WTC11 (cell line): ENCODE results near the gene FTCDNL1. TPM values are rescaled to one million over a fixed set of nuclear protein-coding genes. Genes with fewer than 3 reads are reported as not detected.

Experiments
- ATAC-seq: fragments of 200-7000 bp; cut with Tn5 transposase; 2 replicates; pipeline ENCODE4 v1.10.0; 2021; ENCODE audit warnings: mild to moderate bottlenecking, moderate library complexity
- CTCF ChIA-PET: fragments of 300-600 bp; sonication (Branson Sonifier 250); formaldehyde crosslinking; loops from one replicate; lab custom pipeline; 2021; ENCODE audit warnings: antibody characterized with exemption; lab: Charles Lee
- POLR2A ChIA-PET: fragments of 350-600 bp; sonication (Branson Sonifier 250); formaldehyde crosslinking; loops from one replicate; lab custom pipeline; 2021; ENCODE audit warnings: antibody characterized with exemption; lab: Charles Lee
- DNase-seq: peaks from one replicate; pipeline ENCODE4 v3.0.0; 2021; ENCODE audit warnings: low spot score
- H3K27ac Mint-ChIP-seq: 2 replicates; pipeline ENCODE4 v1.8.0; 2021; ENCODE audit warnings: mixed read lengths
- H3K27me3 Mint-ChIP-seq: 2 replicates; pipeline ENCODE4 v1.8.0; 2021; ENCODE audit warnings: low read depth, mild to moderate bottlenecking, moderate library complexity, mixed read lengths
- H3K36me3 Mint-ChIP-seq: 2 replicates; pipeline ENCODE4 v1.8.0; 2021; ENCODE audit warnings: mixed read lengths
- H3K4me1 Mint-ChIP-seq: 2 replicates; pipeline ENCODE4 v1.8.0; 2022; ENCODE audit warnings: mixed read lengths
- H3K4me3 Mint-ChIP-seq: 2 replicates; pipeline ENCODE4 v1.8.0; 2021; ENCODE audit warnings: mild to moderate bottlenecking, moderate library complexity, mixed read lengths
- H3K9me3 Mint-ChIP-seq: 2 replicates; pipeline ENCODE4 v1.8.0; 2021; ENCODE audit warnings: mixed read lengths
- CREB1 ChIP-seq: sonication (generic); formaldehyde crosslinking; IDR thresholded peaks from 2 replicates; pipeline ENCODE4 v1.8.0; 2023; ENCODE audit warnings: mild to moderate bottlenecking, missing genetic modification reagents
- ETV6 ChIP-seq: sonication (generic); formaldehyde crosslinking; IDR thresholded peaks from 2 replicates; pipeline ENCODE4 v1.8.1; 2022; ENCODE audit warnings: mild to moderate bottlenecking, missing genetic modification reagents
- FOXJ3 ChIP-seq: sonication (generic); formaldehyde crosslinking; IDR thresholded peaks from 2 replicates; pipeline ENCODE4 v1.9.0; 2021; ENCODE audit warnings: missing genetic modification reagents, mild to moderate bottlenecking, borderline replicate concordance
- GABPB1 ChIP-seq: sonication (generic); formaldehyde crosslinking; IDR thresholded peaks from 2 replicates; pipeline ENCODE4 v1.8.1; 2023; ENCODE audit warnings: mild to moderate bottlenecking, missing genetic modification reagents
- IRF2 ChIP-seq: sonication (generic); formaldehyde crosslinking; IDR thresholded peaks from 2 replicates; pipeline ENCODE4 v1.8.0; 2022; ENCODE audit warnings: low read depth, missing genetic modification reagents, borderline replicate concordance
- JAZF1 ChIP-seq: fragments of 250-450 bp; sonication (Bioruptor Pico); IDR thresholded peaks from 2 replicates; pipeline ENCODE4 v1.9.0; 2021; ENCODE audit warnings: moderate library complexity, mild to moderate bottlenecking, inconsistent platforms
- JUN ChIP-seq: sonication (generic); formaldehyde crosslinking; IDR thresholded peaks from 2 replicates; pipeline ENCODE4 v1.8.0; 2023; ENCODE audit warnings: mild to moderate bottlenecking, missing genetic modification reagents
- MYBL2 ChIP-seq: sonication (generic); formaldehyde crosslinking; IDR thresholded peaks from 2 replicates; pipeline ENCODE4 v1.8.1; 2023; ENCODE audit warnings: mild to moderate bottlenecking, moderate library complexity, missing genetic modification reagents
- NR3C1 ChIP-seq: sonication (generic); formaldehyde crosslinking; conservative IDR thresholded peaks from 2 replicates; pipeline ENCODE4 v1.8.1; 2023; ENCODE audit warnings: low read depth, mild to moderate bottlenecking, missing genetic modification reagents
- SOX15 ChIP-seq: fragments of 250-450 bp; sonication (Bioruptor Pico); IDR thresholded peaks from 2 replicates; pipeline ENCODE4 v1.9.0; 2021; ENCODE audit warnings: mild to moderate bottlenecking
- TEAD4 ChIP-seq: sonication (generic); formaldehyde crosslinking; IDR thresholded peaks from 2 replicates; pipeline ENCODE4 v1.8.0; 2022; ENCODE audit warnings: mild to moderate bottlenecking, missing genetic modification reagents
- ZNF263 ChIP-seq: sonication (generic); formaldehyde crosslinking; IDR thresholded peaks from 2 replicates; pipeline ENCODE4 v1.8.1; 2022; ENCODE audit warnings: low read depth, mild to moderate bottlenecking, moderate library complexity, missing genetic modification reagents
- ZNF416 ChIP-seq: fragments of 250-450 bp; sonication (Bioruptor Pico); IDR thresholded peaks from 2 replicates; pipeline ENCODE4 v1.9.0; 2021; ENCODE audit warnings: mild to moderate bottlenecking, inconsistent platforms
- total RNA-seq: library from RNA; stranded (reverse); gene quantifications from 3 replicates; pipeline ENCODE4 v1.2.3, GENCODE V29; 2021
- TF ChIP-seq, protein P1 (sequence below): fragments of 250-450 bp; sonication (Bioruptor Pico); IDR thresholded peaks from 2 replicates; pipeline ENCODE4 v1.8.0; 2021; ENCODE audit warnings: mild to moderate bottlenecking
- TF ChIP-seq, protein P2 (sequence below): fragments of 250-450 bp; sonication (Bioruptor Pico); IDR thresholded peaks from 2 replicates; pipeline ENCODE4 v1.9.0; 2021; ENCODE audit warnings: mild to moderate bottlenecking
- TF ChIP-seq, protein P3 (sequence below): sonication (generic); formaldehyde crosslinking; conservative IDR thresholded peaks from 2 replicates; pipeline ENCODE4 v1.8.1; 2023; ENCODE audit warnings: mild to moderate bottlenecking, low read depth, missing genetic modification reagents, moderate library complexity
- TF ChIP-seq, protein P4 (sequence below): sonication (generic); formaldehyde crosslinking; IDR thresholded peaks from 2 replicates; pipeline ENCODE4 v1.8.0; 2022; ENCODE audit warnings: mild to moderate bottlenecking, missing genetic modification reagents
- TF ChIP-seq, protein P5 (sequence below): sonication (generic); formaldehyde crosslinking; IDR thresholded peaks from 2 replicates; pipeline ENCODE4 v1.8.1; 2023; ENCODE audit warnings: mild to moderate bottlenecking, missing genetic modification reagents, borderline replicate concordance
- TF ChIP-seq, protein P6 (sequence below): sonication (generic); formaldehyde crosslinking; IDR thresholded peaks from 2 replicates; pipeline ENCODE4 v1.8.1; 2023; ENCODE audit warnings: mild to moderate bottlenecking, missing genetic modification reagents, moderate library complexity
- TF ChIP-seq, protein P7 (sequence below): fragments of 250-450 bp; sonication (Bioruptor Pico); IDR thresholded peaks from 2 replicates; pipeline ENCODE4 v2.1.2; 2022; ENCODE audit warnings: mild to moderate bottlenecking, moderate library complexity
- TF ChIP-seq, protein P8 (sequence below): fragments of 250-450 bp; sonication (Bioruptor Pico); IDR thresholded peaks from 2 replicates; pipeline ENCODE4 v1.9.0; 2021; ENCODE audit warnings: mild to moderate bottlenecking

The FTCDNL1 gene
- total RNA-seq, 1 experiment from 2014 or later: 0.85 TPM

DNA sequence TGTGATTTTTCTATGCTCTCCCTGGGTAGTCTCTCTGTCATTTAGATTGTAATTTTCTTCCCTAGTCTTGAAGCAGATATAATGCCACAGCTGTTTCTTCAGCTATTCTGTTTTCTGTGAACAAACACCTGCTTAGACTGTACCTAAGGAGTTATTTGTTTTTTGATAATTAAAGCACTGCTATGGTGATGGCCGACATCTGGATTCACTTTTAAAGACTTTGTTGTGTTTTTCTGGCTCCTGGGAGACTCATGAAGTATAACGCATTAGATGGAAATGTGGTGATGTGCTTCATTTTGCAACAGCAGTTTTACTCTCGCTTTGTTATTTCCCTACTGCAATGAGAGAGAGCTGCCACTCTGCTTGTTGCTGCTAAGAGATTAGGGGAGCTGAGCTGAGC, 44.4 kb upstream of the FTCDNL1 start (continued):
- TF ChIP-seq IRF2 (CRISPR knock-in tag) (no peak), ZNF263 (CRISPR knock-in tag) (no peak), SOX15 (CRISPR knock-in tag) (no peak), MYBL2 (no peak), CREB1 (no peak), JAZF1 (no peak)
- TF ChIP-seq, protein P1, sequence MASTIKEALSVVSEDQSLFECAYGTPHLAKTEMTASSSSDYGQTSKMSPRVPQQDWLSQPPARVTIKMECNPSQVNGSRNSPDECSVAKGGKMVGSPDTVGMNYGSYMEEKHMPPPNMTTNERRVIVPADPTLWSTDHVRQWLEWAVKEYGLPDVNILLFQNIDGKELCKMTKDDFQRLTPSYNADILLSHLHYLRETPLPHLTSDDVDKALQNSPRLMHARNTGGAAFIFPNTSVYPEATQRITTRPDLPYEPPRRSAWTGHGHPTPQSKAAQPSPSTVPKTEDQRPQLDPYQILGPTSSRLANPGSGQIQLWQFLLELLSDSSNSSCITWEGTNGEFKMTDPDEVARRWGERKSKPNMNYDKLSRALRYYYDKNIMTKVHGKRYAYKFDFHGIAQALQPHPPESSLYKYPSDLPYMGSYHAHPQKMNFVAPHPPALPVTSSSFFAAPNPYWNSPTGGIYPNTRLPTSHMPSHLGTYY (CRISPR knock-in tag): no peak
- TF ChIP-seq, protein P2, sequence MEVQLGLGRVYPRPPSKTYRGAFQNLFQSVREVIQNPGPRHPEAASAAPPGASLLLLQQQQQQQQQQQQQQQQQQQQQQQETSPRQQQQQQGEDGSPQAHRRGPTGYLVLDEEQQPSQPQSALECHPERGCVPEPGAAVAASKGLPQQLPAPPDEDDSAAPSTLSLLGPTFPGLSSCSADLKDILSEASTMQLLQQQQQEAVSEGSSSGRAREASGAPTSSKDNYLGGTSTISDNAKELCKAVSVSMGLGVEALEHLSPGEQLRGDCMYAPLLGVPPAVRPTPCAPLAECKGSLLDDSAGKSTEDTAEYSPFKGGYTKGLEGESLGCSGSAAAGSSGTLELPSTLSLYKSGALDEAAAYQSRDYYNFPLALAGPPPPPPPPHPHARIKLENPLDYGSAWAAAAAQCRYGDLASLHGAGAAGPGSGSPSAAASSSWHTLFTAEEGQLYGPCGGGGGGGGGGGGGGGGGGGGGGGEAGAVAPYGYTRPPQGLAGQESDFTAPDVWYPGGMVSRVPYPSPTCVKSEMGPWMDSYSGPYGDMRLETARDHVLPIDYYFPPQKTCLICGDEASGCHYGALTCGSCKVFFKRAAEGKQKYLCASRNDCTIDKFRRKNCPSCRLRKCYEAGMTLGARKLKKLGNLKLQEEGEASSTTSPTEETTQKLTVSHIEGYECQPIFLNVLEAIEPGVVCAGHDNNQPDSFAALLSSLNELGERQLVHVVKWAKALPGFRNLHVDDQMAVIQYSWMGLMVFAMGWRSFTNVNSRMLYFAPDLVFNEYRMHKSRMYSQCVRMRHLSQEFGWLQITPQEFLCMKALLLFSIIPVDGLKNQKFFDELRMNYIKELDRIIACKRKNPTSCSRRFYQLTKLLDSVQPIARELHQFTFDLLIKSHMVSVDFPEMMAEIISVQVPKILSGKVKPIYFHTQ (CRISPR knock-in tag): no peak
- TF ChIP-seq, protein P3, sequence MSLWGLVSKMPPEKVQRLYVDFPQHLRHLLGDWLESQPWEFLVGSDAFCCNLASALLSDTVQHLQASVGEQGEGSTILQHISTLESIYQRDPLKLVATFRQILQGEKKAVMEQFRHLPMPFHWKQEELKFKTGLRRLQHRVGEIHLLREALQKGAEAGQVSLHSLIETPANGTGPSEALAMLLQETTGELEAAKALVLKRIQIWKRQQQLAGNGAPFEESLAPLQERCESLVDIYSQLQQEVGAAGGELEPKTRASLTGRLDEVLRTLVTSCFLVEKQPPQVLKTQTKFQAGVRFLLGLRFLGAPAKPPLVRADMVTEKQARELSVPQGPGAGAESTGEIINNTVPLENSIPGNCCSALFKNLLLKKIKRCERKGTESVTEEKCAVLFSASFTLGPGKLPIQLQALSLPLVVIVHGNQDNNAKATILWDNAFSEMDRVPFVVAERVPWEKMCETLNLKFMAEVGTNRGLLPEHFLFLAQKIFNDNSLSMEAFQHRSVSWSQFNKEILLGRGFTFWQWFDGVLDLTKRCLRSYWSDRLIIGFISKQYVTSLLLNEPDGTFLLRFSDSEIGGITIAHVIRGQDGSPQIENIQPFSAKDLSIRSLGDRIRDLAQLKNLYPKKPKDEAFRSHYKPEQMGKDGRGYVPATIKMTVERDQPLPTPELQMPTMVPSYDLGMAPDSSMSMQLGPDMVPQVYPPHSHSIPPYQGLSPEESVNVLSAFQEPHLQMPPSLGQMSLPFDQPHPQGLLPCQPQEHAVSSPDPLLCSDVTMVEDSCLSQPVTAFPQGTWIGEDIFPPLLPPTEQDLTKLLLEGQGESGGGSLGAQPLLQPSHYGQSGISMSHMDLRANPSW (CRISPR knock-in tag): no peak

DNA sequence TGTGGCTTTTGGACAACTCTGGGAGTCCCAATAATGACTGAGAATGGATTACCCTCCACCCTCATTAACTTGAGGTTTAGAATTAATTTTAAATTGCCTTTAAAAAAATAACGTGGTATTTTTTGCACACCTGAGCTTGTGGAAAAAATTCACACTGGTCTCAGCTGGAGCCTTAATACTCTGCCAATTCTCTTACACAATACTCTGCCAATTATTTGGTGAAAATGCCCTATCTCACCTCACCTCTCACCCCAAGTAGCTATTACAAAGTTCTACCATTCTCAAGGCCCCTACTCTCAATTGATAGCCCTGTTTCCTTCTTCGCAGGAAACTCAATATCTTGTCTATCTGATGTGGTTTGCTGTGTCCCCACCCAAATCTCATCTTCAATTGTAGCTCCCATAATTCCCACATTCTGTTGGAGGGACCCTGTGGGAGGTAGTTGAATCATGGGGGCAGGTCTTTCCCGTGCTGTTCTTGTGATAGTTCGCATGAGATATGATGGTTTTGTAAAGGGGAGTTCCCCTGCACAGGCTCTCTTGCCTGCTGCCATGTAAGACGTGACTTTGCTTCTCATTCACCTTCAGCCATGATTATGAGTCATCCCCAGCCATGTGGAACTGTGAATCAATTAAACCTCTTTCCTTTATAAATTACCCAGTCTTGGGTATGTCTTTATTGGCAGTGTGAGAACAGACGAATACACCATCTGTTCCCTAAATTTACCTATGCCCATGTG, 32.7 kb upstream of the FTCDNL1 start:
- 0 out of 2 replicates have a peak, but pooled peaks cover 1% of the 10 kb centered on the region for H3K36me3 Mint-ChIP-seq
- H3K27me3 Mint-ChIP-seq: no peaks in the 10 kb centered on the region; the same call in 1 of the 2 replicates
- CTCF ChIA-PET: interaction anchor here (1.5 kb wide), 1 partner anchor 143 kb away, joined by 5 read pairs; no protein-coding TSS in a partner anchor
- H3K9me3 Mint-ChIP-seq: peaks cover 16% of the 10 kb centered on the region
- H3K27ac Mint-ChIP-seq: no peak overlapping the region
- DNase-seq (no peak), ATAC-seq (no peak)
- H3K4me3 Mint-ChIP-seq: no peak overlapping the region
- POLR2A ChIA-PET: no interaction called here
- 0 out of 2 replicates have a peak, but pooled peaks cover under 1% of the 10 kb centered on the region for H3K4me1 Mint-ChIP-seq
- TF ChIP-seq ETV6 (no peak), TEAD4 (CRISPR knock-in tag) (no peak), JUN (CRISPR knock-in tag) (no peak), SOX15 (CRISPR knock-in tag) (no peak), ZNF416 (CRISPR knock-in tag) (no peak), GABPB1 (no peak), NR3C1 (CRISPR knock-in tag) (no peak), FOXJ3 (CRISPR knock-in tag) (no peak)
- TF ChIP-seq, protein P4, sequence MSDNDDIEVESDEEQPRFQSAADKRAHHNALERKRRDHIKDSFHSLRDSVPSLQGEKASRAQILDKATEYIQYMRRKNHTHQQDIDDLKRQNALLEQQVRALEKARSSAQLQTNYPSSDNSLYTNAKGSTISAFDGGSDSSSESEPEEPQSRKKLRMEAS: no peak
- TF ChIP-seq, protein P5, sequence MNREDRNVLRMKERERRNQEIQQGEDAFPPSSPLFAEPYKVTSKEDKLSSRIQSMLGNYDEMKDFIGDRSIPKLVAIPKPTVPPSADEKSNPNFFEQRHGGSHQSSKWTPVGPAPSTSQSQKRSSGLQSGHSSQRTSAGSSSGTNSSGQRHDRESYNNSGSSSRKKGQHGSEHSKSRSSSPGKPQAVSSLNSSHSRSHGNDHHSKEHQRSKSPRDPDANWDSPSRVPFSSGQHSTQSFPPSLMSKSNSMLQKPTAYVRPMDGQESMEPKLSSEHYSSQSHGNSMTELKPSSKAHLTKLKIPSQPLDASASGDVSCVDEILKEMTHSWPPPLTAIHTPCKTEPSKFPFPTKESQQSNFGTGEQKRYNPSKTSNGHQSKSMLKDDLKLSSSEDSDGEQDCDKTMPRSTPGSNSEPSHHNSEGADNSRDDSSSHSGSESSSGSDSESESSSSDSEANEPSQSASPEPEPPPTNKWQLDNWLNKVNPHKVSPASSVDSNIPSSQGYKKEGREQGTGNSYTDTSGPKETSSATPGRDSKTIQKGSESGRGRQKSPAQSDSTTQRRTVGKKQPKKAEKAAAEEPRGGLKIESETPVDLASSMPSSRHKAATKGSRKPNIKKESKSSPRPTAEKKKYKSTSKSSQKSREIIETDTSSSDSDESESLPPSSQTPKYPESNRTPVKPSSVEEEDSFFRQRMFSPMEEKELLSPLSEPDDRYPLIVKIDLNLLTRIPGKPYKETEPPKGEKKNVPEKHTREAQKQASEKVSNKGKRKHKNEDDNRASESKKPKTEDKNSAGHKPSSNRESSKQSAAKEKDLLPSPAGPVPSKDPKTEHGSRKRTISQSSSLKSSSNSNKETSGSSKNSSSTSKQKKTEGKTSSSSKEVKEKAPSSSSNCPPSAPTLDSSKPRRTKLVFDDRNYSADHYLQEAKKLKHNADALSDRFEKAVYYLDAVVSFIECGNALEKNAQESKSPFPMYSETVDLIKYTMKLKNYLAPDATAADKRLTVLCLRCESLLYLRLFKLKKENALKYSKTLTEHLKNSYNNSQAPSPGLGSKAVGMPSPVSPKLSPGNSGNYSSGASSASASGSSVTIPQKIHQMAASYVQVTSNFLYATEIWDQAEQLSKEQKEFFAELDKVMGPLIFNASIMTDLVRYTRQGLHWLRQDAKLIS (CRISPR knock-in tag): no peak
- TF ChIP-seq, protein P6, sequence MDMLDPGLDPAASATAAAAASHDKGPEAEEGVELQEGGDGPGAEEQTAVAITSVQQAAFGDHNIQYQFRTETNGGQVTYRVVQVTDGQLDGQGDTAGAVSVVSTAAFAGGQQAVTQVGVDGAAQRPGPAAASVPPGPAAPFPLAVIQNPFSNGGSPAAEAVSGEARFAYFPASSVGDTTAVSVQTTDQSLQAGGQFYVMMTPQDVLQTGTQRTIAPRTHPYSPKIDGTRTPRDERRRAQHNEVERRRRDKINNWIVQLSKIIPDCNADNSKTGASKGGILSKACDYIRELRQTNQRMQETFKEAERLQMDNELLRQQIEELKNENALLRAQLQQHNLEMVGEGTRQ (CRISPR knock-in tag): no peak
- TF ChIP-seq, protein P7, sequence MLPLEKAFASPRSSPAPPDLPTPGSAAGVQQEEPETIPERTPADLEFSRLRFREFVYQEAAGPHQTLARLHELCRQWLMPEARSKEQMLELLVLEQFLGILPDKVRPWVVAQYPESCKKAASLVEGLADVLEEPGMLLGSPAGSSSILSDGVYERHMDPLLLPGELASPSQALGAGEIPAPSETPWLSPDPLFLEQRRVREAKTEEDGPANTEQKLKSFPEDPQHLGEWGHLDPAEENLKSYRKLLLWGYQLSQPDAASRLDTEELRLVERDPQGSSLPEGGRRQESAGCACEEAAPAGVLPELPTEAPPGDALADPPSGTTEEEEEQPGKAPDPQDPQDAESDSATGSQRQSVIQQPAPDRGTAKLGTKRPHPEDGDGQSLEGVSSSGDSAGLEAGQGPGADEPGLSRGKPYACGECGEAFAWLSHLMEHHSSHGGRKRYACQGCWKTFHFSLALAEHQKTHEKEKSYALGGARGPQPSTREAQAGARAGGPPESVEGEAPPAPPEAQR: no peak
- TF ChIP-seq, protein P8, sequence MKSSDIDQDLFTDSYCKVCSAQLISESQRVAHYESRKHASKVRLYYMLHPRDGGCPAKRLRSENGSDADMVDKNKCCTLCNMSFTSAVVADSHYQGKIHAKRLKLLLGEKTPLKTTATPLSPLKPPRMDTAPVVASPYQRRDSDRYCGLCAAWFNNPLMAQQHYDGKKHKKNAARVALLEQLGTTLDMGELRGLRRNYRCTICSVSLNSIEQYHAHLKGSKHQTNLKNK (CRISPR knock-in tag): no peak
